Pulmonary artery endothelial cell (primary cell): ENCODE data around the gene PPM1M. TPM values are rescaled to one million over a fixed set of nuclear protein-coding genes. Genes with fewer than 3 reads are reported as not detected.

Source experiments
- DNase-seq: peaks from one replicate; pipeline ENCODE4 v3.0.0-alpha.2; 2011; ENCODE audit warnings: low read depth, low spot score
- total RNA-seq: library from RNA; depleted of rRNA; stranded (reverse); fragments of >200 nt; gene quantifications from 2 replicates; pipeline ENCODE4 v1.2.3, GENCODE V29; 2014

The PPM1M gene
- total RNA-seq, 1 donor from 2014 or later: 15.9 TPM

- DNase-seq: no peak
Observed at GRCh38 chr3:52215351-52215750, 30.2 kb upstream of the PPM1M start.

- DNase-seq: peak; percentile 91
Observed at GRCh38 chr3:52216585-52217408, 28.8 kb upstream of the PPM1M start.

- no peak for DNase-seq
Observed at GRCh38 chr3:52217409-52217805, 28.2 kb upstream of the PPM1M start.

- DNase-seq: no peak
Observed at GRCh38 chr3:52218026-52218425, 27.5 kb upstream of the PPM1M start.

- DNase-seq: no peak
Observed at GRCh38 chr3:52218454-52218853, 27.1 kb upstream of the PPM1M start.

- DNase-seq: no peak
Observed at GRCh38 chr3:52218937-52219650, 26.5 kb upstream of the PPM1M start.

GRCh38 chr3:52220380-52221026 is 25.1 kb upstream of the PPM1M start:
- no peak for DNase-seq

- DNase-seq: no peak
Observed at GRCh38 chr3:52221141-52221562, 24.4 kb upstream of the PPM1M start.

GRCh38 chr3:52221563-52222318 is 23.8 kb upstream of the PPM1M start:
- DNase-seq: no peak

- DNase-seq: no peak
Observed at GRCh38 chr3:52222319-52223221, 23.0 kb upstream of the PPM1M start.

GRCh38 chr3:52223449-52224408 is 21.8 kb upstream of the PPM1M start:
- no peak for DNase-seq

GRCh38 chr3:52225452-52226228 is 19.9 kb upstream of the PPM1M start, which contains the start of gene TLR9:
Gene TLR9, minus strand, starts transcription at chr3:52225645. Its CDS starts 116 bp downstream, at chr3:52225529.
- no peak for DNase-seq

GRCh38 chr3:52226229-52226817 is 19.2 kb upstream of the PPM1M start:
- DNase-seq: no peak

GRCh38 chr3:52227117-52227516 is 18.4 kb upstream of the PPM1M start:
- no peak for DNase-seq

- DNase-seq: no peak
Observed at GRCh38 chr3:52227766-52228165, 17.8 kb upstream of the PPM1M start.

GRCh38 chr3:52228266-52228665 is 17.3 kb upstream of the PPM1M start:
- DNase-seq: no peak

GRCh38 chr3:52228751-52229291 is 16.7 kb upstream of the PPM1M start:
- DNase-seq: no peak

- no peak for DNase-seq
Observed at GRCh38 chr3:52229656-52230055, 15.9 kb upstream of the PPM1M start.
